ENCODE data around the gene ASCL3.
"Not testable (repeated sequence)": the region's sequence is repeated elsewhere in the genome, so short reads cannot be mapped to it uniquely, and the experiment has no call there.

The ASCL3 gene

DNA sequence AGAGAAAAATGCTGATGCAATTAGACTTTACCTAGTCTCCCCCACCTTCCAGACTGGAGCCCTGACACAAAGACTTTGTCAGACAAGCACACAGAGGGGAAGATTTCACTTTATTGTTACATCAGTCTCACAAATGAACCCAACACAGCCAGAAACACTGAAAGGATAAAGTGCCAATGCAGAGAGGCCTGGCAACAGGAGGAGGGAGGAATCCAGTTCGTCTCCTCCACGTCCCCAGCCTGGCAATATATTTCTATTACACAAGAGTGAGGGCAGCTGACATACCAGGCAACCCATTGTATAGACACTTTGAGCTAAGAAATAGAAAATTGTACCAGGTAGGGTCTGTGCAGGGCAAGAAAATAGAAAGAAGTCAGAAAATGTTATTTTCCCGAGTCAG is 37.7 kb upstream of the ASCL3 start:
- TF ChIP-seq, protein P1, sequence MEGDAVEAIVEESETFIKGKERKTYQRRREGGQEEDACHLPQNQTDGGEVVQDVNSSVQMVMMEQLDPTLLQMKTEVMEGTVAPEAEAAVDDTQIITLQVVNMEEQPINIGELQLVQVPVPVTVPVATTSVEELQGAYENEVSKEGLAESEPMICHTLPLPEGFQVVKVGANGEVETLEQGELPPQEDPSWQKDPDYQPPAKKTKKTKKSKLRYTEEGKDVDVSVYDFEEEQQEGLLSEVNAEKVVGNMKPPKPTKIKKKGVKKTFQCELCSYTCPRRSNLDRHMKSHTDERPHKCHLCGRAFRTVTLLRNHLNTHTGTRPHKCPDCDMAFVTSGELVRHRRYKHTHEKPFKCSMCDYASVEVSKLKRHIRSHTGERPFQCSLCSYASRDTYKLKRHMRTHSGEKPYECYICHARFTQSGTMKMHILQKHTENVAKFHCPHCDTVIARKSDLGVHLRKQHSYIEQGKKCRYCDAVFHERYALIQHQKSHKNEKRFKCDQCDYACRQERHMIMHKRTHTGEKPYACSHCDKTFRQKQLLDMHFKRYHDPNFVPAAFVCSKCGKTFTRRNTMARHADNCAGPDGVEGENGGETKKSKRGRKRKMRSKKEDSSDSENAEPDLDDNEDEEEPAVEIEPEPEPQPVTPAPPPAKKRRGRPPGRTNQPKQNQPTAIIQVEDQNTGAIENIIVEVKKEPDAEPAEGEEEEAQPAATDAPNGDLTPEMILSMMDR (IDR thresholded peaks at IDR 0.05; ENCODE audit: low read length) = no peak
- no peak for TF ChIP-seq EZH2 (IDR thresholded peaks at IDR 0.05; ENCODE audit: borderline replicate concordance, low read length)
- H2AFZ ChIP-seq (ENCODE audit: low read length) = no peak overlapping the region
- no peaks in the 10 kb centered on the region for H3F3A ChIP-seq (ENCODE audit: insufficient read depth, low read length)
- H3K79me2 ChIP-seq (ENCODE audit: insufficient read depth, low read length) = no peaks in the 10 kb centered on the region
- H3K27me3 ChIP-seq (ENCODE audit: insufficient read depth, low read length) = no peaks in the 10 kb centered on the region
- no peaks in the 10 kb centered on the region for H3K4me1 ChIP-seq (ENCODE audit: insufficient read depth, low read length, severe bottlenecking)
- H3K9me3 ChIP-seq (ENCODE audit: low read length) = no peaks in the 10 kb centered on the region
- H3K9me2 ChIP-seq (ENCODE audit: low read depth, low read length) = no peaks in the 10 kb centered on the region
- H3K4me2 ChIP-seq (ENCODE audit: low read length) = no peak overlapping the region
- no peak overlapping the region for H3K4me3 ChIP-seq (ENCODE audit: low read depth, low read length, poor library complexity, severe bottlenecking)
- no peaks in the 10 kb centered on the region for H3K36me3 ChIP-seq (ENCODE audit: insufficient read depth, low read length)
- no peak overlapping the region for H3K9ac ChIP-seq (ENCODE audit: low read length)
- no peaks in the 10 kb centered on the region for H4K20me1 ChIP-seq (ENCODE audit: insufficient read depth, low read length)
- H3K27ac ChIP-seq (ENCODE audit: low read depth, low read length, poor library complexity, severe bottlenecking) = no peak overlapping the region

DNA sequence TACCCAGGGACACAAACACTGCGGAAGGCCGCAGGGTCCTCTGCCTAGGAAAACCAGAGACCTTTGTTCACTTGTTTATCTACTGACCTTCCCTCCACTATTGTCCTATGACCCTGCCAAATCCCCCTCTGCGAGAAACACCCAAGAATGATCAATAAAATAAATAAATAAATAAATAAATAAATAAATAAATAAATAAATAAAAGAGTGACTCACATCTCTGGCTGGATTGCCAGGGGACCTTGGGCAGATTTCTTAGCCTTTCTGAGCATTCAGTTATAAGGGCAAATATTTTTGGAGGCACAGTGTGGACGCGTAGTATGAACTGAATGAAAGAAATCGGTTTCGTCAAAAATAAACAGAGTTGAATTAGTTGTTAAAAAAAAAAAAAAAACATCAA is 36.5 kb upstream of the ASCL3 start:
- not testable (repeated sequence) for H3F3A ChIP-seq (ENCODE audit: insufficient read depth, low read length); H3K9me2 ChIP-seq (ENCODE audit: low read depth, low read length); H3K79me2 ChIP-seq (ENCODE audit: insufficient read depth, low read length); H3K4me1 ChIP-seq (ENCODE audit: insufficient read depth, low read length, severe bottlenecking); H2AFZ ChIP-seq (ENCODE audit: low read length); H3K9ac ChIP-seq (ENCODE audit: low read length); H3K27ac ChIP-seq (ENCODE audit: low read depth, low read length, poor library complexity, severe bottlenecking); H3K36me3 ChIP-seq (ENCODE audit: insufficient read depth, low read length); H4K20me1 ChIP-seq (ENCODE audit: insufficient read depth, low read length); H3K4me2 ChIP-seq (ENCODE audit: low read length); H3K27me3 ChIP-seq (ENCODE audit: insufficient read depth, low read length); H3K4me3 ChIP-seq (ENCODE audit: low read depth, low read length, poor library complexity, severe bottlenecking); H3K9me3 ChIP-seq (ENCODE audit: low read length)

DNA sequence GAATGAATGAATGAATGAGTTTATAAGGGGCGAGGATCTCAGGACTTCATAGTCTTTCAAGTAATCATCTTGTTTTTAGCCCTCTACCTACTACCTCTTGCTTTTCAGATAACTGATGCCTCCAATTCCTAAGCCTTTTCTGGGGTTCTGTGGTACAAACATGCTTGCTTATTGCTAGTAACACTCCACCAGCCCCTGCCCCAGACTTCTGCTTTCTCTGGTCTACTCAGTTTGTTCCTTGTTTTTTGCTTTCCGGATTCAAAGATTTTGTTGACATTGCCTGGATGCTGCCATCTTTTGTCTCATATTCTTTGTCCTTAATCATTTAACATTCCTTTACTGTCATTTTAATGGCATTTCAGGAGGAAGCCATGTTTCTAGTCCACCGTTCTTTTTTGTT is 30.3 kb upstream of the ASCL3 start:
- no peaks in the 10 kb centered on the region for H4K20me1 ChIP-seq (ENCODE audit: insufficient read depth, low read length)
- H3K27me3 ChIP-seq (ENCODE audit: insufficient read depth, low read length) = no peaks in the 10 kb centered on the region
- H3K4me2 ChIP-seq (ENCODE audit: low read length) = no peak overlapping the region
- H3K4me1 ChIP-seq (ENCODE audit: insufficient read depth, low read length, severe bottlenecking) = no peaks in the 10 kb centered on the region
- no peaks in the 10 kb centered on the region for H3K9me2 ChIP-seq (ENCODE audit: low read depth, low read length)
- no peak overlapping the region for H3K27ac ChIP-seq (ENCODE audit: low read depth, low read length, poor library complexity, severe bottlenecking)
- H2AFZ ChIP-seq (ENCODE audit: low read length) = no peak overlapping the region
- H3K4me3 ChIP-seq (ENCODE audit: low read depth, low read length, poor library complexity, severe bottlenecking) = no peak overlapping the region
- no peaks in the 10 kb centered on the region for H3F3A ChIP-seq (ENCODE audit: insufficient read depth, low read length)
- TF ChIP-seq, protein P1 (IDR thresholded peaks at IDR 0.05; ENCODE audit: low read length) = no peak
- H3K79me2 ChIP-seq (ENCODE audit: insufficient read depth, low read length) = no peaks in the 10 kb centered on the region
- H3K9me3 ChIP-seq (ENCODE audit: low read length) = no peaks in the 10 kb centered on the region
- H3K9ac ChIP-seq (ENCODE audit: low read length) = no peak overlapping the region
- no peaks in the 10 kb centered on the region for H3K36me3 ChIP-seq (ENCODE audit: insufficient read depth, low read length)

DNA sequence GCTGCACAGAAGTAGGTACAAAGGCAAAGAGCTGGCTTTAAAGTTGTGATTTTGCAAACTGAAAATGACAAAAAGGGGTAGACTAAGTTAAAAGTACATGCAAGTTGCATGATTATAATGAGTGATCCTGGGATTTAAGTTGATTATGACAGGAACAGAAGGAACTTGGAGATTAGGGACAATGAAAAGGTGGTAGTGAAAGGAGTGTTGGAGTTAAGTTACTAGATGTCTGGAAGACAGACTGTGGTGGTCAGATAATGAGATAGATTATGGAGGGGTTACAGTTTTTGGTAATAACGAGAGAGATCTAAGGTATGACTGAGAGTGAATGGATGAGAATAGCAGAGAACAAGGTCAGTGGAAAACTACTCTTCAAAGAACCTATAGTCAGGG is 29.1 kb upstream of the ASCL3 start:
- Histone ChIP-seq H3K27me3 (ENCODE audit: insufficient read depth, low read length) (no peaks in the 10 kb centered on the region), H3K4me2 (ENCODE audit: low read length) (no peak overlapping the region), H3F3A (ENCODE audit: insufficient read depth, low read length) (no peaks in the 10 kb centered on the region), H3K9ac (ENCODE audit: low read length) (no peak overlapping the region), H3K4me1 (ENCODE audit: insufficient read depth, low read length, severe bottlenecking) (no peaks in the 10 kb centered on the region), H3K79me2 (ENCODE audit: insufficient read depth, low read length) (no peaks in the 10 kb centered on the region), H3K36me3 (ENCODE audit: insufficient read depth, low read length) (peaks cover 4% of the 10 kb centered on the region; the same call in 1 of the 2 replicates), H4K20me1 (ENCODE audit: insufficient read depth, low read length) (no peaks in the 10 kb centered on the region), H2AFZ (ENCODE audit: low read length) (no peak overlapping the region), H3K9me2 (ENCODE audit: low read depth, low read length) (no peaks in the 10 kb centered on the region), H3K9me3 (ENCODE audit: low read length) (no peaks in the 10 kb centered on the region), H3K27ac (ENCODE audit: low read depth, low read length, poor library complexity, severe bottlenecking) (no peak overlapping the region), H3K4me3 (ENCODE audit: low read depth, low read length, poor library complexity, severe bottlenecking) (no peak overlapping the region)
- TF ChIP-seq EZH2 (IDR thresholded peaks at IDR 0.05; ENCODE audit: borderline replicate concordance, low read length) = no peak
- TF ChIP-seq, protein P1 (IDR thresholded peaks at IDR 0.05; ENCODE audit: low read length) = no peak

Data from OCI-LY1 (cell line).